ENCODE measurements around the gene UBR3. TPM values are rescaled to one million over a fixed set of nuclear protein-coding genes. Genes with fewer than 3 reads are reported as not detected.
A peak's percentile ranks its signal among the peaks of the same experiment; 100 is the strongest.
"Not testable (repeated sequence)": the region's sequence is repeated elsewhere in the genome, so short reads cannot be mapped to it uniquely, and the experiment has no call there.

Gene UBR3
- total and polyA plus RNA-seq, 5 donors, result 39.8 to 98.2 (median 93.0) TPM

DNA sequence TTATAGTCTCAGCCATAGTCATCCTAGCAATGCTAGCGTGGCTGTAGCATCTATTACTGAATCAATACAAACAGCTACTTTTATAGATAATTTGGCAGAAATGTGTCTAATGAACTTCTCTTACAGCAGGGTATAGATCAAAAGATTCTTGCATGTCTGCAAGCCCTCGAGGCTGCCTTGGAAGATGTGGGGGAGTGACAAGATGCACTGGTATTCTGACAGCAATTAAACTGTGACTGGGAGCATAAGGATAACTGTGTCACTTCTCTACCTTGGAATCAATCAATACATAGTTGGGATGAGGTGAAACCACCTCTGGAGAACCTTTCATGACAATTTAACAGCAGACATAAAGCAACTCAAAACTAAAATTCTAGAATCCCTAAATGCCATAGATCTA lies 291.4 kb downstream of the UBR3 start:
- no peaks in the 10 kb centered on the region for H3K27me3 ChIP-seq (ENCODE audit: control insufficient read depth, insufficient read depth)
- 68% methylated on average over 2 of the region's 2 CpGs for WGBS
- no peak overlapping the region for H3K27ac ChIP-seq (ENCODE audit: low read length)
- intact Hi-C loops (cut with DNase I), result no loop called here
- ATAC-seq (no peak), DNase-seq (no peak)
- H3K4me1 ChIP-seq (ENCODE audit: control insufficient read depth, insufficient read depth, low read length), result no peaks in the 10 kb centered on the region
- no peak overlapping the region for H3K4me3 ChIP-seq (ENCODE audit: low read length)
- H3K9me3 ChIP-seq (ENCODE audit: control insufficient read depth, low read length), result no peaks in the 10 kb centered on the region

DNA sequence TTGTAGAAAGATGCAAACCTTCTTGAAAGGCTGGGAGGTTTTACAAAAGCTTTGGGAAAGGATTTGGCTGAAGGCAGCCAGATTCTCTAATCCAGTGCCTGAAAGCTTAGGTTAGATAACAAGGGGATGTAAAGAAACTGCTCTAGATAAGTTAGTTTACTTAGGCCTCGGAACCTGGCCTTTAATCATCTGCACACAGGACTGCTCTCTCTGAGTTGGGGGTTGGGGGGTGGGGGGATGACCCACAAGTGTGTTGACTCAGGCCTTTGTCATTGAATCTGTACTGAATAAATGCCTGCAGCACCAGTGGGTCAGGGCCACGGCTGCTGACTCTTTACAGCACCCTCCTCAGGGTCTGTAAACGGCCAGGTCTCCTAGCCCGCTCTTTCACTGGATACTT lies 292.1 kb downstream of the UBR3 start:
- H3K27ac ChIP-seq (ENCODE audit: low read length); H3K27me3 ChIP-seq (ENCODE audit: control insufficient read depth, insufficient read depth); intact Hi-C loops (cut with DNase I); H3K4me1 ChIP-seq (ENCODE audit: control insufficient read depth, insufficient read depth, low read length); H3K4me3 ChIP-seq (ENCODE audit: low read length); ATAC-seq; H3K9me3 ChIP-seq (ENCODE audit: control insufficient read depth, low read length); DNase-seq: not testable (repeated sequence)
- WGBS, result 84% methylated on average over 4 of the region's 4 CpGs

DNA sequence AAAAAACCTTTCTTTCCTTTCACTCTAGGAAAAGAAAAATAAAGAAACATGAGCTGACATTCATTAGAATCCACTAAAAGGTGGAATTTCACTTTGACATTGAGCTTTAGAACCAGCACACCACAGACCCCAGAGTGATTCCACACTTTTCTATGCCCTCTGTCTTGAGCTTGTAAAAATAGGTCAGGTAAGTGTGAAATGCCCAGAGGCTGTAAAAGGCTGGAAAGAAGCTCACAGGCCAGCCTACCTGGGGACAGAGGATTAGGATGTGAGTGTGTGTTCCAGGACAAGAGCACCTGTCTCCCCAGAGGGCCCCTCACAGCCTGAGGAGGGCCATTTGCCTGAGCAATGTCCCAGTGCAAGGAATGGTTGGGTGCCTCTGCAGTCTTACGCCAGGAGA lies 294.4 kb downstream of the UBR3 start:
- DNase-seq (no peak), ATAC-seq (no peak)
- intact Hi-C loops (cut with DNase I), result no loop called here
- no peak overlapping the region for H3K27ac ChIP-seq (ENCODE audit: low read length)
- no peaks in the 10 kb centered on the region for H3K4me1 ChIP-seq (ENCODE audit: control insufficient read depth, insufficient read depth, low read length)
- no peaks in the 10 kb centered on the region for H3K9me3 ChIP-seq (ENCODE audit: control insufficient read depth, low read length)
- no peaks in the 10 kb centered on the region for H3K27me3 ChIP-seq (ENCODE audit: control insufficient read depth, insufficient read depth)
- no peak overlapping the region for H3K4me3 ChIP-seq (ENCODE audit: low read length)
- WGBS, result 97% methylated on average over 1 of the region's 1 CpG

DNA sequence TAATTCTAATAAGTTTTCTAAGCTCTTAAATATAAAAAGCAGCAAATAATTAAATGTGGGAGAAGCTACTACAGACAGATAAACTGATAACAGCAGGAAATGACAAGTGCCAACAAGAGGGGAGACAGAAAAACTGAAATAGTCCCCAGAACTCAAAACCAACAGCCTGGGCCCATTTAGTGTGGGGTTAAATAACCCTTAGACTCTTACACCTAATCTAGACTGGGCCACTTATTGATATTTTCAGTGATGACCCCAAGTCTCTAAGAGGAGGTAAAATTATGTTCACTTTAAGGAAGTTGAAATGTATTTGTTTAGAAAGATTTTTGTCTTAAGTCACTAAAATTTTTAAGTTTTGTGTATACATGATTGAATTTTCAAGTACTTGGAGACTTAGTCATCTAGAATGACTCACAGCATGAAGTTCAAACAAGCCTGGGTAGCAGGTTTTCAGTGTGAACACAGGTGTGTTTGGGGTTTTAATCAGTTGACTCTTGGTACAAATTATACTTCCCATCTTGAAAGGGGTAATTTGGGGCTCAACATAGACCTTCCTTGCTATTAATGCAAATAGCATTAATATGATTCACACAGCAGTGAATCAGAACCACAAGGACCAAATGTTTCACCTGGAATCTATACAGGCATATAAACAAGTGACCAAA lies 295.8 kb downstream of the UBR3 start:
- DNase-seq (no peak), ATAC-seq (no peak)
- Histone ChIP-seq H3K27me3 (ENCODE audit: control insufficient read depth, insufficient read depth) (no peaks in the 10 kb centered on the region), H3K27ac (ENCODE audit: low read length) (no peak overlapping the region), H3K9me3 (ENCODE audit: control insufficient read depth, low read length) (no peaks in the 10 kb centered on the region), H3K4me1 (ENCODE audit: control insufficient read depth, insufficient read depth, low read length) (no peaks in the 10 kb centered on the region), H3K4me3 (ENCODE audit: low read length) (no peak overlapping the region)
- intact Hi-C loops (cut with DNase I), result no loop called here

DNA sequence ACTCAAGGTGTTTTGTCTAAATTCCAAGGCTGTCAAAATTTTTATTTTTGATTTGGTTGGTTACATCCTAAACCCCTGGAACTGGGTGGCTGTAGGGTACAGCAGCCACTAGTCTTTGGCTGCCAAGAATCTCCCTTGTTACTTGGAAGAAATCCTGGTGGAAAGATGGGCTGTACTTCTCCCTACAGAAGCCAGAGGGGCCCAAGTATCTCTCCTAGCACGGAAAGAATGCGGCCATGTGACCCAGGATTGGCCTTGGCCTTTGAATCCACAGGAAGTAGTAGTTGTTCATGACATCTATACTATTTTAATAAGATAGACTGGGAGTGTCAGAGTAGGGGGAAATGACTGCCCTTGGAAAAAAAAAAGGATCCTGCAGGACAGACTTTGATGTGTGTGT lies 296.3 kb downstream of the UBR3 start:
- Histone ChIP-seq H3K4me1 (ENCODE audit: control insufficient read depth, insufficient read depth, low read length) (no peaks in the 10 kb centered on the region), H3K27me3 (ENCODE audit: control insufficient read depth, insufficient read depth) (no peaks in the 10 kb centered on the region), H3K27ac (ENCODE audit: low read length) (no peak overlapping the region), H3K9me3 (ENCODE audit: control insufficient read depth, low read length) (no peaks in the 10 kb centered on the region), H3K4me3 (ENCODE audit: low read length) (no peak overlapping the region)
- WGBS, result 35% methylated on average over 2 of the region's 2 CpGs
- peak in 1 of 2 donors; percentile 56 for ATAC-seq
- no peak for DNase-seq
- intact Hi-C loops (cut with DNase I), result no loop called here

DNA sequence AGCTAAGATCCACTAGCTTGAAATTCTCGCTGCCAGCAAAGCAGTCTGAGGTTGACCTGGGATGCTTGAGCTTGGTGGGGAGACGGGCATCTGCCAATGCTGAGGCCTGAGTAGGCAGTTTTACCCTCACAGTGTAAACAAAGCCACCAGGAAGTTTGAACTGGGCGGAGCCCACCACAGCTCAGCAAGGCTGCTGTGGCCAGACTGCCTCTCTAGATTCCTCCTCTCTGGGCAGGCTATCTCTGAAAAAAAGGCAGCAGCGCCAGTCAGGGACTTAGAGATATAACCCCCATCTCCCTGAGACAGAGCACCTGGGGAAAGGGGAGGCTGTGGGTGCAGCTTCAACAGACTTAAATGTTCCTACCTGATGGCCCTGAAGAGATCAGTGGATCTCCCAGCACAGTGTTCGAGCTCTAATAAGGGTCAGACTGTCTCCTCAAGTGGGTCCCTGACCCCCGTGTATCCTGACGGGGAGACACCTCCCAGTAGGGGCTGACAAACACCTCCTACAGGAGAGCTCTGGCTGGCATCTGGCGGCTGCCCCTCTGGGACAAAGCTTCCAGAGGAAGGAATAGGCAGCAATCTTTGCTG lies 299.0 kb downstream of the UBR3 start:
- ATAC-seq; intact Hi-C loops (cut with DNase I); H3K4me1 ChIP-seq (ENCODE audit: control insufficient read depth, insufficient read depth, low read length); H3K27ac ChIP-seq (ENCODE audit: low read length); H3K27me3 ChIP-seq (ENCODE audit: control insufficient read depth, insufficient read depth); DNase-seq; H3K4me3 ChIP-seq (ENCODE audit: low read length); H3K9me3 ChIP-seq (ENCODE audit: control insufficient read depth, low read length): not testable (repeated sequence)
- WGBS, result 84% methylated on average over 8 of the region's 8 CpGs

Other genes with a start within 250 kb of the UBR3 start
- gene PPIG, start 243.1 kb upstream of the UBR3 start, total RNA-seq, result 10 to 100 TPM; 41.3 to 49.4 (median 45.2) TPM
- 40.4 TPM for gene PPIG, start 243.1 kb upstream of the UBR3 start, polyA plus RNA-seq
- gene CFAP210, start 133.0 kb upstream of the UBR3 start, total RNA-seq, result not detected
- gene CFAP210, start 133.0 kb upstream of the UBR3 start, polyA plus RNA-seq, result 0.14 TPM
- 1 to 10 TPM; 4.1 to 5.9 (median 4.4) TPM for gene PHOSPHO2, start 133.0 kb upstream of the UBR3 start, total RNA-seq
- gene PHOSPHO2, start 133.0 kb upstream of the UBR3 start, polyA plus RNA-seq, result 3.5 TPM
- gene KLHL23, start 93.6 kb upstream of the UBR3 start, total RNA-seq, result 10 to 100 TPM; 22.5 to 29.5 (median 25.7) TPM
- 16.7 TPM for gene KLHL23, start 93.6 kb upstream of the UBR3 start, polyA plus RNA-seq
- 10 to 100 TPM; 55.2 to 65.1 (median 59.5) TPM for gene SSB, start 28.6 kb upstream of the UBR3 start, total RNA-seq
- gene SSB, start 28.6 kb upstream of the UBR3 start, polyA plus RNA-seq, result 73.3 TPM
- gene METTL5, start 2.5 kb upstream of the UBR3 start, total RNA-seq, result 10 to 100 TPM; 51.3 to 62.3 (median 58.1) TPM
- 94.1 TPM for gene METTL5, start 2.5 kb upstream of the UBR3 start, polyA plus RNA-seq

All from right cardiac atrium (tissue), 5 donors.